Common myeloid progenitor, CD34-positive (primary cell): Measurements from ENCODE around the gene KCNA3.

Source experiments
- CTCF ChIA-PET: fragments of 350-600 bp; sonication (Branson Sonifier 250); formaldehyde crosslinking; loops from one replicate; lab custom pipeline; 2021; ENCODE audit warnings: antibody characterized with exemption; lab: Charles Lee
- POLR2A ChIA-PET: fragments of 350-600 bp; sonication (Branson Sonifier 250); formaldehyde crosslinking; loops from one replicate; lab custom pipeline; 2021; ENCODE audit warnings: antibody characterized with exemption; lab: Charles Lee
- DNase-seq, 3 donors: peaks; one replicate each; pipeline versions ENCODE4 v3.0.0 to v3.0.0-alpha.2; 2013
- H3K27ac ChIP-seq, 2 experiments: 1 replicate in 1 of 2; 2 replicates in 1 of 2; pipeline ENCODE4 v1.7.0; 2013; ENCODE audit warnings: inconsistent platforms in 2 of 2, low read length in 2 of 2, mild to moderate bottlenecking in 2 of 2, low read depth in 1 of 2, moderate library complexity in 1 of 2; ENCODE audit not compliant: severe bottlenecking in 2 of 2, insufficient read depth in 1 of 2, poor library complexity in 1 of 2
- H3K27me3 ChIP-seq, 5 experiments: replicated peaks in 2 of 5; 1 replicate in 3 of 5; 2 replicates in 2 of 5; pipeline versions ENCODE4 v1.6.1 to v1.7.0; 2013; ENCODE audit warnings: low read length in 4 of 5, mild to moderate bottlenecking in 2 of 5, moderate library complexity in 2 of 5, inconsistent platforms in 1 of 5; ENCODE audit not compliant: insufficient read depth in 5 of 5, control insufficient read depth in 4 of 5
- H3K36me3 ChIP-seq, 4 experiments: 1 replicate in 2 of 4; 2 replicates in 2 of 4; pipeline versions ENCODE4 v1.6.1 to v1.7.0; 2013; ENCODE audit warnings: low read length in 3 of 4, control low read depth in 1 of 4, mild to moderate bottlenecking in 1 of 4; ENCODE audit not compliant: control insufficient read depth in 4 of 4, insufficient read depth in 4 of 4
- H3K4me1 ChIP-seq, 4 experiments: 1 replicate in 3 of 4; 2 replicates in 1 of 4; pipeline versions ENCODE4 v1.6.1 to v1.7.1; 2013; ENCODE audit warnings: low read length in 3 of 4, mild to moderate bottlenecking in 3 of 4, control low read depth in 1 of 4, inconsistent platforms in 1 of 4, moderate library complexity in 1 of 4; ENCODE audit not compliant: control insufficient read depth in 4 of 4, insufficient read depth in 4 of 4; ENCODE audit errors: control extremely low read depth in 1 of 4
- H3K4me3 ChIP-seq, 7 experiments: 1 replicate in 4 of 7; 2 replicates in 3 of 7; pipeline versions ENCODE4 v1.5.1 to v1.7.0; 2013; ENCODE audit warnings: mild to moderate bottlenecking in 7 of 7, low read length in 6 of 7, moderate library complexity in 6 of 7, inconsistent platforms in 2 of 7, low read depth in 2 of 7, control low read depth in 1 of 7; ENCODE audit not compliant: insufficient read depth in 4 of 7, control insufficient read depth in 1 of 7; ENCODE audit errors: extremely low read depth in 1 of 7
- H3K9me3 ChIP-seq, 5 experiments: 1 replicate in 4 of 5; 2 replicates in 1 of 5; pipeline versions ENCODE4 v1.6.1 to v1.7.1; 2013; ENCODE audit warnings: low read length in 4 of 5, mild to moderate bottlenecking in 2 of 5, inconsistent platforms in 1 of 5, low read depth in 1 of 5, moderate library complexity in 1 of 5; ENCODE audit not compliant: control insufficient read depth in 4 of 5, insufficient read depth in 2 of 5; ENCODE audit errors: control extremely low read depth in 1 of 5
- WGBS: methylation state at CpG from one replicate; pipeline ENCODE4 v1.1.5; 2013; ENCODE audit not compliant: insufficient coverage; 5-methylcytosine and 5-hydroxymethylcytosine counted together

KCNA3 gene

DNA sequence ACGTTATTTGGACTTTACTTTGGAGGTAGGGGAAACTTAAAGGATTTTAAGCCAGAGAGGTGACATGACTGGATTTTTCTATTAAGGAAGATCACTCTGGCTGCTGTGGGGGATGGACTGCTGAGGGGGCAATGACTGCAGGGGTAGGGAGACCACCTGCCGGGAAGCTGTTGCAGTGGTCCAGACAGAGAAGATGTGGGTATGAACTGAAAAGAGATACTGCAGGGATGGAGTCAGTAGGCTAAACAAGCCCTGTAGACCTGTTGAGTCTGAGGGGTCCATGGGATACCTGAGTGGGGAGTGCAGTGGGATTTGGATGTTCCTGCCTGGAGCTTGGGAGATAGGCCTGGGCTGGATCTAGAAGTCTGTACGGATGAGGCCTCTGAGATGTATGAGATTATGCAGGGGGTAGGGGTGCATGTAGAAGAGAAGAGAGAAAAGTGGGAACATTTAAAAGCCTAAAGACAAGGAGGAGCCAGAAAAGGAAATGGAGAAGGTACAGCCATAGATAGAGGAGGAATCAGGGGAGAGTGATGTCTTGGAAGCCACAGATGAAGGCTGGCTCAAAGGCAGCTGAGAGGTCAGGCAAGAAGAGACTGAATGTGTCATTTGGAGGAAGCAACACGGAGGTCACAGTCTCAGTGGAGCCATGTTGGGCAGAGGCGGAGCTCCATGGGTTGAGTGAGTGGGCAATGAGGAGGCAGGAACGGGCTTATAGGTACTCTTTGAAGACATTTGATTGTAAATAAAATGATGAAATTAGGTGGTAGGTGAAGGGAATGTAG lies 42.7 kb downstream of the KCNA3 start:
- Histone ChIP-seq H3K36me3 (no peaks in the 10 kb centered on the region), H3K27ac (no peak overlapping the region)

DNA sequence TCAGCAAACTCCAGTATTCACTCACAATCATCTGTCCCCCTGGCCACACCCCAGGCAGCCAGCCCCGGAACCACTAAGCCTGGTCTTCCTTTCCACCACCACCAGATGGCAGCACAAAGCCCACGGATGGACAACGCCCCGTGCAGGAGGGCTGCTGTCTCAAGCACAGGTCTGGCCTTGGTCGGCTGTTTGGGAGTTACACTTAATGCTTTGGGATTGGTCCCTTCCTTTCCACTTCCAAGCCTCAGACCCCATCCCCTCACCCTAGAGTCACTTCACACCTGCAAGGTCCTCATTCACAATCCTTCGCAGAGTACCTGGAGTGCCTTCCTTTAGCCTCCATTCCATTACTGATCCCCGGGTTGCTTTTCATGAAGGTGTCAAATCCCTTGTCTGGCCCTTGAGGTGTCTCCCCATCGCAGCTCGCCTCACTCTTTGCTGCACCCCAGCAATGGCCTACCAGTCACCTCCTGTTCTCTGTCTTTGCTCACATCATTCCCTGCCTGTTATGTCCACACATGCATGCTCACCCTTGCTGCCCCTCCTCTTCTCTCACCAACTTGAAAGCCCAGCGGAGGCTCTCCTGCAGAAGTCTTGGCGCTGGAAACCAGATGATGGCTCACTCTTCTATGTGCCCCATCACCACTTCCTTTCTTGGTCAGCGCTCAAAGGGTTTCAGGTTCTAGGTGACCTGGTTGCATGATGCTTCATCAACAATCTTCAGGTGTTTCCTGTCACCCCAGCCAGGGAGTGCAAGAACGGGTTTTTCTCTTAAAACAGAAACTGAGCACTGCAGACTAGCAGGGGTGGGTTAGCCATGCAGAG lies 43.7 kb downstream of the KCNA3 start:
- H3K4me1 ChIP-seq: peaks cover 0 to 18% (median 12%) of the 10 kb centered on the region in 4 experiments
- CTCF ChIA-PET: interaction anchor here (0.7 to 7.7 kb wide), 12 partner anchors 11 to 155 kb away, joined by 3 to 69 read pairs (median 5); partner anchors contain the start of gene KCNA2

More for the DNA sequence above, 42.7 kb downstream of the KCNA3 start:
- Histone ChIP-seq H3K9me3 (no peaks in the 10 kb centered on the region), H3K27me3 (no peaks in the 10 kb centered on the region), H3K4me1 (peaks cover 0 to 18% (median 12%) of the 10 kb centered on the region in 4 experiments), H3K4me3 (no peak overlapping the region)
- ChIA-PET CTCF (interaction anchor here (0.7 to 7.7 kb wide), 11 partner anchors 10 to 154 kb away, joined by 3 to 69 read pairs (median 4); partner anchors contain the start of gene KCNA2), POLR2A (no interaction called here)
- no peak for DNase-seq
- WGBS: 89% methylated on average over 5 of the region's 6 CpGs

DNA sequence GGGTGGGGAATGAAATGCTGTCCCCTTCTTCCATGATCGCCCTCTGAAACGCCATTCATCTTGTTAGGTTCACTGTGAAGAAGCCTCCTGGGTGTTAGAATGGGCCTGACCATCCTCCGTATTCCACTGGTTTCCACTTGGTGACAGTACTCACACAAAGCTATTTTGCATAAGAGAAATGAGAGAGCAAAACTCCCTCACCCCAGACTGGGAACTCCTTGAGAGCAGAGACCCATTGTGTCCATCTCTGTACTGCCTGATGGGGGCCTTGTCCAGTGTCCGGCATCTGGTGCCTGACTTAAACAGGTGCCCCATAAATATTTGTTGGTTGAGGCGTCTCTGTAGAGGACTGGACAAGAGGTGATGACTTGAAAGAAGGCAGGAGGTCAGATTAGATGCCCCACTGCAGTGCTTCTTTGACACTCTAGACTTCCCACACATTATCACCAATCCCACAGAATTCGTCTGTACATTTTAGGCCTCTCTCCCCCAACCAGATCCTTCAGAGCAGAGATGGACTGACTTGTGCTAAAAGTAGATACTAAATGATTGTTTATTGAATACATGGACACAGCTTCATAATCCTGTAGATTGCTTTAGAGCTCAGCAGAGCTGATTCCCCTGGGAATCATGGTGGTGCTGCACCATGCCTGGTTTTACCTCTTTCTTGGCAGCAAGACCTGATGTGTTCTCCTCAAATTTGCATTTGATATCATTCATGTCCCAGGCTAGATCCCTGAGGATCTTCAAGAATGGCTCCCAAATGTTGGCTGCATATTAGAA lies 46.2 kb downstream of the KCNA3 start:
- POLR2A ChIA-PET: no interaction called here
- Histone ChIP-seq H3K27ac (no peak overlapping the region), H3K27me3 (peaks cover 0 to under 1% (median 0%) of the 10 kb centered on the region in 5 experiments), H3K36me3 (no peaks in the 10 kb centered on the region), H3K4me1 (peaks cover 0 to 16% (median 12%) of the 10 kb centered on the region in 4 experiments), H3K4me3 (no peak overlapping the region), H3K9me3 (no peaks in the 10 kb centered on the region)
- 88% methylated on average over 4 of the region's 6 CpGs for WGBS
- CTCF ChIA-PET: interaction anchor here (0.9 to 7.7 kb wide), 9 partner anchors 9 to 152 kb away, joined by 3 to 69 read pairs (median 5); no protein-coding TSS in a partner anchor
- DNase-seq: no peak

More for the DNA sequence above, 43.7 kb downstream of the KCNA3 start:
- Histone ChIP-seq H3K27me3 (no peaks in the 10 kb centered on the region), H3K9me3 (no peaks in the 10 kb centered on the region), H3K27ac (no peak overlapping the region), H3K36me3 (no peaks in the 10 kb centered on the region), H3K4me3 (peak overlapping the region in 1 of 7 experiments; percentile 19)
- POLR2A ChIA-PET: no interaction called here
- 19% methylated on average over 10 of the region's 13 CpGs for WGBS
- DNase-seq: peak; percentile 69 to 82 (median 80)

DNA sequence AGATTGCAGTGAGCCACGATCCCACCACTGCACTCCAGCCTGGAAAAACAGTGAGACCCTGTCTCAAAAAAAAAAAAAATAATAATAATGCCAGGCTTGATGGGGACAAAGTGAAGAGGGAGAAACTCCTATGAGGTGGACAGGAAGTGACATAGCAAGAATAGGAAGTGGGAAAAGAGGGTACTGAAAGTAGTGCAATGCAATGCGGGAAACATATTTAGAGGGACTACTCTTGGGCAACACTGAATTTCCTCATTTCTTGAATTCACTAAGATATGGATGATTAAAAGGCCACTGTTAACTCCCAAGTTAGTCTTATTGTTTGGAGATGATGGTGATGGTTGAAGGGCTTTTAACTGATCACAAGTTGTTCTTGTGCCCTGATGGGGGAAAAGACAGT lies 47.0 kb downstream of the KCNA3 start:
- no peak for DNase-seq
- Histone ChIP-seq H3K4me3 (no peak overlapping the region), H3K36me3 (no peaks in the 10 kb centered on the region), H3K4me1 (peaks cover 0 to 16% (median 12%) of the 10 kb centered on the region in 4 experiments), H3K27me3 (peaks cover 0 to 2% (median 0%) of the 10 kb centered on the region in 5 experiments), H3K27ac (no peak overlapping the region), H3K9me3 (no peaks in the 10 kb centered on the region)
- CTCF ChIA-PET: interaction anchor here (1.9 to 7.7 kb wide), 3 partner anchors 8 to 138 kb away, joined by 4 to 69 read pairs (median 24); no protein-coding TSS in a partner anchor
- POLR2A ChIA-PET: no interaction called here
- 78% methylated on average over 1 of the region's 2 CpGs for WGBS

GRCh38 chr1:110626889-110627288 lies 47.9 kb downstream of the KCNA3 start:
- peaks cover 0 to 2% (median 0%) of the 10 kb centered on the region in 5 experiments for H3K27me3 ChIP-seq
- no peaks in the 10 kb centered on the region for H3K9me3 ChIP-seq
- peaks cover 0 to 14% (median 10%) of the 10 kb centered on the region in 4 experiments for H3K4me1 ChIP-seq
- no peaks in the 10 kb centered on the region for H3K36me3 ChIP-seq
- 67% methylated on average over 5 of the region's 7 CpGs for WGBS
- H3K4me3 ChIP-seq: no peak overlapping the region
- ChIA-PET CTCF (interaction anchor here (0.9 to 1.5 kb wide), 3 partner anchors 54 to 154 kb away, joined by 3 to 6 read pairs (median 3); no protein-coding TSS in a partner anchor), POLR2A (no interaction called here)
- DNase-seq: no peak
- no peak overlapping the region for H3K27ac ChIP-seq
